Breast epithelium (tissue), 4 donors: ENCODE measurements around the gene MAP2K6. TPM values are rescaled to one million over a fixed set of nuclear protein-coding genes. Genes with fewer than 3 reads are reported as not detected.
A peak's percentile ranks its signal among the peaks of the same experiment; 100 is the strongest.

Experiments
- DNase-seq, 2 donors: peaks; one replicate each; pipeline ENCODE4 v3.0.0-alpha.2; 2019; ENCODE audit warnings: low spot score in 2 of 2
- H3K27ac ChIP-seq, 2 donors: fragments of 200-600 bp; sonication (generic) in 1 of 2; one replicate each; pipeline ENCODE4 v1.5.1; 2016 to 2019; ENCODE audit warnings: mild to moderate bottlenecking in 1 of 2
- H3K27me3 ChIP-seq, 2 donors: fragments of 200-600 bp; sonication (generic) in 1 of 2; one replicate each; pipeline versions ENCODE4 v1.5.1 to v1.6.0; 2017 to 2019; ENCODE audit warnings: control low read depth in 1 of 2, mild to moderate bottlenecking in 1 of 2
- H3K36me3 ChIP-seq: fragments of 200-600 bp; one replicate; pipeline ENCODE4 v1.5.1; 2019
- H3K4me1 ChIP-seq, 2 donors: fragments of 200-600 bp; sonication (generic); one replicate each; pipeline ENCODE4 v1.5.1; 2016 to 2019; ENCODE audit warnings: control low read depth in 1 of 2
- H3K4me3 ChIP-seq, 3 donors: fragments of 200-600 bp; sonication (generic); 1 replicate in 2 of 3; 2 replicates in 1 of 3; pipeline ENCODE4 v1.5.1; 2016 to 2019; ENCODE audit warnings: mild to moderate bottlenecking in 3 of 3, moderate library complexity in 2 of 3
- H3K9me3 ChIP-seq, 2 donors: fragments of 200-600 bp; sonication (generic) in 1 of 2; one replicate each; pipeline ENCODE4 v1.5.1; 2016 to 2019; ENCODE audit warnings: control low read depth in 1 of 2
- POLR2A ChIP-seq: fragments of 450-650 bp; IDR thresholded peaks from one replicate; pipeline ENCODE4 v1.6.1; 2016; ENCODE audit warnings: antibody characterized with exemption, mild to moderate bottlenecking, moderate library complexity
- POLR2AphosphoS5 ChIP-seq, 3 donors: sonication (generic); formaldehyde crosslinking; IDR thresholded peaks; one replicate each; pipeline ENCODE4 v1.6.1; 2017; ENCODE audit warnings: antibody characterized with exemption in 3 of 3
- intact Hi-C: fragments of 100-400 bp; cut with DNase I; formaldehyde crosslinking; loops from one replicate; pipeline ENCODE4 v1.15.1; 2023; ENCODE audit warnings: low total_unique reads
- total RNA-seq, 3 donors: library from RNA; depleted of rRNA; stranded (reverse); fragments of >200 nt; gene quantifications; one replicate each; pipeline ENCODE4 v1.1.0, GENCODE V29; 2016
- TF ChIP-seq, protein P1 (sequence below), 3 donors: fragments of 450-650 bp; IDR thresholded peaks; one replicate each; pipeline ENCODE4 v1.5.1; 2016 to 2017; ENCODE audit warnings: antibody characterized with exemption in 3 of 3, mild to moderate bottlenecking in 3 of 3, moderate library complexity in 3 of 3

MAP2K6 gene
- total RNA-seq, 3 donors from 2014 or later, result 10.9 to 54.9 (median 16.7) TPM

- TF ChIP-seq POLR2AphosphoS5 (IDR thresholded peaks at IDR 0.05) (no peak), POLR2A (no peak)
- TF ChIP-seq, protein P1, sequence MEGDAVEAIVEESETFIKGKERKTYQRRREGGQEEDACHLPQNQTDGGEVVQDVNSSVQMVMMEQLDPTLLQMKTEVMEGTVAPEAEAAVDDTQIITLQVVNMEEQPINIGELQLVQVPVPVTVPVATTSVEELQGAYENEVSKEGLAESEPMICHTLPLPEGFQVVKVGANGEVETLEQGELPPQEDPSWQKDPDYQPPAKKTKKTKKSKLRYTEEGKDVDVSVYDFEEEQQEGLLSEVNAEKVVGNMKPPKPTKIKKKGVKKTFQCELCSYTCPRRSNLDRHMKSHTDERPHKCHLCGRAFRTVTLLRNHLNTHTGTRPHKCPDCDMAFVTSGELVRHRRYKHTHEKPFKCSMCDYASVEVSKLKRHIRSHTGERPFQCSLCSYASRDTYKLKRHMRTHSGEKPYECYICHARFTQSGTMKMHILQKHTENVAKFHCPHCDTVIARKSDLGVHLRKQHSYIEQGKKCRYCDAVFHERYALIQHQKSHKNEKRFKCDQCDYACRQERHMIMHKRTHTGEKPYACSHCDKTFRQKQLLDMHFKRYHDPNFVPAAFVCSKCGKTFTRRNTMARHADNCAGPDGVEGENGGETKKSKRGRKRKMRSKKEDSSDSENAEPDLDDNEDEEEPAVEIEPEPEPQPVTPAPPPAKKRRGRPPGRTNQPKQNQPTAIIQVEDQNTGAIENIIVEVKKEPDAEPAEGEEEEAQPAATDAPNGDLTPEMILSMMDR (IDR thresholded peaks at IDR 0.05), result no peak
- intact Hi-C loops, result no loop called here
- Histone ChIP-seq H3K4me1 (no peaks in the 10 kb centered on the region), H3K9me3 (no peaks in the 10 kb centered on the region), H3K27me3 (no peaks in the 10 kb centered on the region), H3K36me3 (no peaks in the 10 kb centered on the region), H3K27ac (no peak overlapping the region), H3K4me3 (no peak overlapping the region)
- DNase-seq, result no peak
Measured at GRCh38 chr17:69573396-69573795, 158.9 kb downstream of the MAP2K6 start.

DNA sequence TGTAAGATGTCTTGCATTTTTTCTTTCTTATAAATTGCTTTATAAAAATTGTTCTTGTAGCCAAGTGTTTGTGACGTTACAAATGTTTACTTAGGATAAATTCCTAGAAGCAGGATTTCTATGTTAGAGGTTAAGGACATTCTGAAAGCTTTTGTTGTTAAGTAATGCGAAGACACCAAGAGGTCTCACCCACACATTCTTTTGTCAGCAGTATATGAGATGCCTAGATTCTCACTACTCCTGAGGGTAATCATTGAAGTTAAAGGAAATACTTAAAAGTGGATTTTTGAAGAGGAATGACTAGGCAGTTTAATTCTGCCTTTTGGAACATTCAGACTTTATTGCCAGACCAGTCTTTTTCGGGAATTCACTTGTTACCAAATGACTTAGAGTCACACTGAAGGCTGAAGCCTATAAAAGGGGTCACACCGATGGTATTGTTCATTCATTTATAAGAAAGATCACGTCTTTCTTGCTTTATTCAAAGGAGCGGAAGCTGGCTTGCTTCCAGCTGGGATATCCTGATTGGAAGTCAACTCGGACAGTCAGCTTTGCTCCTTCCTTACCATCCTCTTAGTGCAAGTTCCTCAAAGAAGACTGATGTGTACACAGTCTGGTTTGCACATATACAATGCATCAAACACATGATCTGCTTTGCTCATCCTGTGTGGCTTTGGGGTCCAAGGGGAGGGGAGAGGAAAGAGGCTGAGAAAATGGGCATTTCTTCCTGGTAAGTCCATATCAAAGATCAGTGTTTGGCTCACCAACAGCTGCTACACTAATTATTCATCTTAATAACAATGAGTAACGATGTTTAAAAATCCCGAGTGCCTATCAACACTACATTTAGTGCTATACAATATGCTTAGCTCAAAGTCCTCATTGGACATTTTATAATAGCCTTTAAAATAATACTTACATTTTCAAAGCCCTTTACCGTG is 160.0 kb downstream of the MAP2K6 start:
- Histone ChIP-seq H3K9me3 (no peaks in the 10 kb centered on the region), H3K4me3 (no peak overlapping the region), H3K27me3 (no peaks in the 10 kb centered on the region), H3K4me1 (no peaks in the 10 kb centered on the region), H3K27ac (peak overlapping the region in 1 of 2 donors; percentile 44), H3K36me3 (no peaks in the 10 kb centered on the region)
- TF ChIP-seq, protein P1 (IDR thresholded peaks at IDR 0.05), result no peak
- no peak for TF ChIP-seq POLR2A
- TF ChIP-seq POLR2AphosphoS5 (IDR thresholded peaks at IDR 0.05), result no peak
- DNase-seq, result no peak
- intact Hi-C loops, result no loop called here

DNA sequence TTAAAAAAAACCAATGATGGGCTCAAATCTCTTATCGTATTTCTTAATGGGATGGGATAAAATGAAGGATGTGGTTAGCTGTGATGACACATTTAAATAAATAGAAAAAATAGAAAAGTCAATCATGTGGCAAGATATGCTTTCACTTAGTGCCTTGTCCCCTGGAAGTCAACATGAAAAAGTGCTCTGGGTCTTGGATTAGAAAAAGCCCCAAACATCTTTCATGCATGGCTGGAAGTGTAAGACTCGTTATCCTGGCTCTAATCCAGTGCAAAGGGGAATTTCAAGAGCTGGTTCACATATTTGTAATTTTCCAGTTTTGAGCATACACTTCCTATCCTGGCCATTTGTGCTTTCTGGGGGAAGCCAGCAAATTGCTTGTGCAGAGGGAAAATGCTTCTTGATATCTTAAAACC is 160.9 kb downstream of the MAP2K6 start:
- H3K27ac ChIP-seq, result peak overlapping the region in 1 of 2 donors; percentile 44

DNA sequence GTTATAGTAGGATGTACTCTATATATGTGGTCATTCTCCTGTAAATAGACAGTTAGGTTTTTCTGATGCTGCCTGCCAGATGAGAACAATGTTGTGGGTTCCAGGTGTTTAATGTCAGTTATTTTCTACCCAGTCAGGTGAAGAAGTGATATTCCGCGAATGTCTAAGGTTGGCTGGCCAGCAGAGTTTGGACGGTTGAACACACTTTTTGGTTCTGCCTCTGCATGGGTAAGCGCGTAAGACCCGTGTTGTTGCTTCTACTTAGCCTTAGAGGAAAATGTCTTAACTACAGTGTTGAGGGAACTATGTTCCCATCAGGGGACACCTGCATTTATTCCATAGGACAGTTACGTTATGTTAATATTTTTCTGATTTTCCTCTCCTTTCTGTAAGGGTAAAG is 162.6 kb downstream of the MAP2K6 start:
- Histone ChIP-seq H3K9me3 (no peaks in the 10 kb centered on the region), H3K4me1 (no peaks in the 10 kb centered on the region), H3K4me3 (no peak overlapping the region), H3K27me3 (peaks cover 0 to 3% of the 10 kb centered on the region in 2 donors), H3K27ac (no peak overlapping the region), H3K36me3 (no peaks in the 10 kb centered on the region)
- TF ChIP-seq POLR2AphosphoS5 (IDR thresholded peaks at IDR 0.05), result no peak
- TF ChIP-seq, protein P1 (IDR thresholded peaks at IDR 0.05), result no peak
- no peak for TF ChIP-seq POLR2A
- no peak for DNase-seq
- intact Hi-C loops, result no loop called here

More for the DNA sequence above, 160.9 kb downstream of the MAP2K6 start:
- Histone ChIP-seq H3K9me3 (no peaks in the 10 kb centered on the region), H3K36me3 (no peaks in the 10 kb centered on the region), H3K27me3 (no peaks in the 10 kb centered on the region), H3K4me1 (no peaks in the 10 kb centered on the region), H3K4me3 (no peak overlapping the region)
- no peak for DNase-seq
- TF ChIP-seq, protein P1 (IDR thresholded peaks at IDR 0.05), result no peak
- no peak for TF ChIP-seq POLR2A
- TF ChIP-seq POLR2AphosphoS5 (IDR thresholded peaks at IDR 0.05), result no peak
- intact Hi-C loops, result no loop called here

GRCh38 chr17:69578385-69578936 is 164.0 kb downstream of the MAP2K6 start:
- no peak overlapping the region for H3K27ac ChIP-seq
- no peak for DNase-seq
- no peaks in the 10 kb centered on the region for H3K4me1 ChIP-seq
- intact Hi-C loops, result no loop called here
- H3K27me3 ChIP-seq, result peaks cover 0 to 3% of the 10 kb centered on the region in 2 donors
- H3K4me3 ChIP-seq, result no peak overlapping the region
- no peak for TF ChIP-seq POLR2AphosphoS5 (IDR thresholded peaks at IDR 0.05)
- no peaks in the 10 kb centered on the region for H3K9me3 ChIP-seq
- H3K36me3 ChIP-seq, result no peaks in the 10 kb centered on the region
